Naive thymus-derived CD8-positive, alpha-beta T cell (primary cell): Measurements from ENCODE around the gene CD47. TPM values are rescaled to one million over a fixed set of nuclear protein-coding genes. Genes with fewer than 3 reads are reported as not detected.

Experiments used
- ATAC-seq, 2 donors: fragments of 150-1000 bp; cut with Tn5 transposase in 1 of 2; sonication (Bioruptor Pico), chemical (Tn5 transposase) in 1 of 2; 1 replicate in 1 of 2; 2 replicates in 1 of 2; pipeline ENCODE4 v1.10.0; 2021; ENCODE audit warnings: mild to moderate bottlenecking in 2 of 2, moderate library complexity in 2 of 2
- POLR2A ChIA-PET: fragments of 350-600 bp; sonication (Branson Sonifier 250); formaldehyde crosslinking; loops from one replicate; lab custom pipeline; 2021; ENCODE audit warnings: antibody characterized with exemption; lab: Charles Lee
- DNase-seq, 10 donors: peaks; one replicate each; pipeline versions ENCODE4 v3.0.0 to v3.0.0-alpha.2; 2020 to 2022
- H3K27ac Mint-ChIP-seq, 10 donors: one replicate each; pipeline ENCODE4 v1.8.0; 2020 to 2022; ENCODE audit warnings: mild to moderate bottlenecking in 10 of 10, mixed read lengths in 10 of 10, moderate library complexity in 4 of 10, inconsistent platforms in 1 of 10
- H3K27me3 Mint-ChIP-seq, 5 donors: one replicate each; pipeline ENCODE4 v1.8.0; 2021 to 2022; ENCODE audit warnings: mixed read lengths in 5 of 5
- H3K36me3 Mint-ChIP-seq, 3 donors: one replicate each; pipeline ENCODE4 v1.8.0; 2020 to 2022; ENCODE audit warnings: mixed read lengths in 3 of 3, mild to moderate bottlenecking in 2 of 3, inconsistent platforms in 1 of 3
- H3K4me1 Mint-ChIP-seq, 4 donors: one replicate each; pipeline ENCODE4 v1.8.0; 2021 to 2022; ENCODE audit warnings: mixed read lengths in 4 of 4
- H3K4me3 Mint-ChIP-seq, 10 donors: one replicate each; pipeline ENCODE4 v1.8.0; 2020 to 2022; ENCODE audit warnings: mild to moderate bottlenecking in 10 of 10, mixed read lengths in 10 of 10, moderate library complexity in 6 of 10, inconsistent platforms in 1 of 10
- H3K9me3 Mint-ChIP-seq, 9 donors: one replicate each; pipeline ENCODE4 v1.8.0; 2020 to 2022; ENCODE audit warnings: mixed read lengths in 9 of 9, mild to moderate bottlenecking in 3 of 9, inconsistent platforms in 1 of 9, moderate library complexity in 1 of 9
- polyA plus RNA-seq, 3 donors: library from polyadenylated mRNA; unstranded; fragments of 300-500 nt; fragmentation: Illumina TruSeq; gene quantifications; one replicate each; pipeline ENCODE4 v1.2.3, GENCODE V29; 2021
- total RNA-seq, 8 experiments: library from RNA in 2 of 8; stranded (reverse) in 2 of 8; gene quantifications; one replicate each; pipeline ENCODE4 v1.2.3 and lab custom pipeline; 2021 to 2026

Gene CD47
- total and polyA plus RNA-seq, 5 experiments from 2014 or later, result 127 to 192 (median 164) TPM

- Mint-ChIP-seq H3K27me3 (no peaks in the 10 kb centered on the region), H3K9me3 (no peaks in the 10 kb centered on the region)
Observed at GRCh38 chr3:108042300-108042699, 48.5 kb downstream of the CD47 start.

GRCh38 chr3:108041253-108041652 is 49.6 kb downstream of the CD47 start:
- ATAC-seq (no peak), DNase-seq (no peak)
- no peak overlapping the region for H3K4me3 Mint-ChIP-seq
- H3K27ac Mint-ChIP-seq, result peak overlapping the region in 8 of 10 donors; percentile 15 to 86 (median 53)
- H3K4me1 Mint-ChIP-seq, result peaks cover 14 to 28% (median 19%) of the 10 kb centered on the region in 4 donors
- H3K36me3 Mint-ChIP-seq, result peaks cover 7 to 68% (median 17%) of the 10 kb centered on the region in 3 donors
- POLR2A ChIA-PET, result no interaction called here
- H3K27me3 Mint-ChIP-seq, result no peaks in the 10 kb centered on the region
- no peaks in the 10 kb centered on the region for H3K9me3 Mint-ChIP-seq

More at GRCh38 chr3:108042300-108042699, 48.5 kb downstream of the CD47 start:
- POLR2A ChIA-PET, result no interaction called here
- H3K27ac Mint-ChIP-seq, result peak overlapping the region in 6 of 10 donors; percentile 9 to 75 (median 48)
- DNase-seq (no peak), ATAC-seq (no peak)
- H3K36me3 Mint-ChIP-seq, result peaks cover 7 to 73% (median 20%) of the 10 kb centered on the region in 3 donors
- H3K4me1 Mint-ChIP-seq, result peaks cover 8 to 20% (median 14%) of the 10 kb centered on the region in 4 donors
- no peak overlapping the region for H3K4me3 Mint-ChIP-seq

GRCh38 chr3:108037770-108038169 is 53.1 kb downstream of the CD47 start:
- Mint-ChIP-seq H3K27ac (peak overlapping the region; percentile 11 to 75 (median 36)), H3K4me1 (peaks cover 14 to 23% (median 21%) of the 10 kb centered on the region in 4 donors), H3K9me3 (no peaks in the 10 kb centered on the region), H3K36me3 (peaks cover 0 to 57% (median 28%) of the 10 kb centered on the region in 3 donors), H3K27me3 (no peaks in the 10 kb centered on the region), H3K4me3 (no peak overlapping the region)
- no peak for ATAC-seq
- POLR2A ChIA-PET, result no interaction called here
- no peak for DNase-seq

- no peak for DNase-seq
- Mint-ChIP-seq H3K4me1 (peaks cover 14 to 23% (median 20%) of the 10 kb centered on the region in 4 donors), H3K4me3 (no peak overlapping the region), H3K27me3 (no peaks in the 10 kb centered on the region), H3K36me3 (peaks cover 0 to 53% (median 26%) of the 10 kb centered on the region in 3 donors), H3K9me3 (no peaks in the 10 kb centered on the region), H3K27ac (peak overlapping the region; percentile 11 to 78 (median 56))
- ATAC-seq, result no peak
- POLR2A ChIA-PET, result no interaction called here
Observed at GRCh38 chr3:108036984-108037741, 53.7 kb downstream of the CD47 start.

- Mint-ChIP-seq H3K4me3 (peak overlapping the region in 1 of 10 donors; percentile 28), H3K9me3 (no peaks in the 10 kb centered on the region), H3K36me3 (peaks cover 0 to 47% (median 27%) of the 10 kb centered on the region in 3 donors), H3K4me1 (peaks cover 14 to 23% (median 20%) of the 10 kb centered on the region in 4 donors), H3K27ac (peak overlapping the region in 7 of 10 donors; percentile 55 to 88 (median 80)), H3K27me3 (no peaks in the 10 kb centered on the region)
- no peak for DNase-seq
- ATAC-seq, result no peak
- POLR2A ChIA-PET, result no interaction called here
Observed at GRCh38 chr3:108036401-108036800, 54.4 kb downstream of the CD47 start.

- ATAC-seq (no peak), DNase-seq (no peak)
- Mint-ChIP-seq H3K4me3 (peak overlapping the region in 1 of 10 donors; percentile 28), H3K27ac (peak overlapping the region; percentile 44 to 88 (median 79)), H3K4me1 (peaks cover 14 to 23% (median 20%) of the 10 kb centered on the region in 4 donors), H3K36me3 (peaks cover 0 to 49% (median 29%) of the 10 kb centered on the region in 3 donors), H3K27me3 (no peaks in the 10 kb centered on the region), H3K9me3 (no peaks in the 10 kb centered on the region)
- POLR2A ChIA-PET, result no interaction called here
Observed at GRCh38 chr3:108035751-108036150, 55.1 kb downstream of the CD47 start.

GRCh38 chr3:108031895-108032294 is 58.9 kb downstream of the CD47 start:
- H3K4me3 Mint-ChIP-seq, result no peak overlapping the region
- no peaks in the 10 kb centered on the region for H3K27me3 Mint-ChIP-seq
- peaks cover 9 to 40% (median 34%) of the 10 kb centered on the region in 3 donors for H3K36me3 Mint-ChIP-seq
- POLR2A ChIA-PET, result interaction anchor here (0.5 to 0.7 kb wide), 2 partner anchors 87 to 337 kb away, joined by 3 to 8 read pairs; no protein-coding TSS in a partner anchor
- H3K9me3 Mint-ChIP-seq, result peaks cover 0 to 12% (median 1%) of the 10 kb centered on the region in 9 donors
- DNase-seq, result no peak
- peaks cover 11 to 17% (median 17%) of the 10 kb centered on the region in 4 donors for H3K4me1 Mint-ChIP-seq
- peak overlapping the region in 1 of 10 donors; percentile 22 for H3K27ac Mint-ChIP-seq
- ATAC-seq, result no peak

GRCh38 chr3:108030960-108031359 is 59.9 kb downstream of the CD47 start:
- Mint-ChIP-seq H3K36me3 (peaks cover 9 to 43% (median 31%) of the 10 kb centered on the region in 3 donors), H3K9me3 (peaks cover 0 to 14% (median 3%) of the 10 kb centered on the region in 9 donors), H3K27me3 (no peaks in the 10 kb centered on the region), H3K27ac (peak overlapping the region in 1 of 10 donors; percentile 11), H3K4me3 (no peak overlapping the region), H3K4me1 (peaks cover 4 to 12% (median 9%) of the 10 kb centered on the region in 4 donors)
- DNase-seq (no peak), ATAC-seq (no peak)
- POLR2A ChIA-PET, result no interaction called here

- Mint-ChIP-seq H3K4me3 (no peak overlapping the region), H3K9me3 (peaks cover 0 to 14% (median 3%) of the 10 kb centered on the region in 9 donors), H3K4me1 (peaks cover 0 to 9% (median 4%) of the 10 kb centered on the region in 4 donors), H3K36me3 (peaks cover 9 to 41% (median 31%) of the 10 kb centered on the region in 3 donors), H3K27ac (no peak overlapping the region), H3K27me3 (no peaks in the 10 kb centered on the region)
- POLR2A ChIA-PET, result no interaction called here
- no peak for DNase-seq
- ATAC-seq, result no peak
Observed at GRCh38 chr3:108029466-108029865, 61.4 kb downstream of the CD47 start.

- peaks cover 9 to 37% (median 26%) of the 10 kb centered on the region in 3 donors for H3K36me3 Mint-ChIP-seq
- POLR2A ChIA-PET, result no interaction called here
- H3K9me3 Mint-ChIP-seq, result peaks cover 0 to 14% (median 3%) of the 10 kb centered on the region in 9 donors
- no peak for DNase-seq
- H3K27ac Mint-ChIP-seq, result no peak overlapping the region
- ATAC-seq, result no peak
- H3K4me1 Mint-ChIP-seq, result peaks cover 0 to 9% (median 4%) of the 10 kb centered on the region in 4 donors
- no peak overlapping the region for H3K4me3 Mint-ChIP-seq
- H3K27me3 Mint-ChIP-seq, result no peaks in the 10 kb centered on the region
Observed at GRCh38 chr3:108028896-108029295, 61.9 kb downstream of the CD47 start.

- POLR2A ChIA-PET, result interaction anchor here (1.0 to 1.7 kb wide), 2 partner anchors 10 to 198 kb away, joined by 3 to 7 read pairs; no protein-coding TSS in a partner anchor
- Mint-ChIP-seq H3K9me3 (peaks cover 0 to 14% (median 3%) of the 10 kb centered on the region in 9 donors), H3K4me1 (peaks cover under 1 to 12% (median 5%) of the 10 kb centered on the region in 4 donors), H3K27me3 (no peaks in the 10 kb centered on the region), H3K27ac (no peak overlapping the region), H3K36me3 (peaks cover 6 to 19% (median 9%) of the 10 kb centered on the region in 3 donors), H3K4me3 (no peak overlapping the region)
- ATAC-seq, result no peak
- no peak for DNase-seq
Observed at GRCh38 chr3:108025177-108025576, 65.7 kb downstream of the CD47 start.

- peaks cover 2 to 19% (median 9%) of the 10 kb centered on the region in 3 donors for H3K36me3 Mint-ChIP-seq
- ATAC-seq (no peak), DNase-seq (no peak)
- H3K4me3 Mint-ChIP-seq, result no peak overlapping the region
- H3K4me1 Mint-ChIP-seq, result peaks cover 4 to 13% (median 8%) of the 10 kb centered on the region in 4 donors
- POLR2A ChIA-PET, result interaction anchor here (1.0 to 1.7 kb wide), 2 partner anchors 9 to 199 kb away, joined by 3 to 7 read pairs; no protein-coding TSS in a partner anchor
- H3K27me3 Mint-ChIP-seq, result no peaks in the 10 kb centered on the region
- H3K27ac Mint-ChIP-seq, result peak overlapping the region in 2 of 10 donors; percentile 26 to 50
- H3K9me3 Mint-ChIP-seq, result peaks cover 0 to 14% (median 4%) of the 10 kb centered on the region in 9 donors
Observed at GRCh38 chr3:108024146-108024850, 66.5 kb downstream of the CD47 start.
